IMR-90 (cell line): ENCODE measurements around the gene ABCA7. TPM values are rescaled to one million over a fixed set of nuclear protein-coding genes. Genes with fewer than 3 reads are reported as not detected.

Experiments used
- ATAC-seq: fragments of 200-7000 bp; cut with Tn5 transposase; 2 replicates; pipeline ENCODE4 v1.9.1; 2020; ENCODE audit warnings: low read depth, mild to moderate bottlenecking, moderate library complexity
- BruUV-seq: library from RNA; stranded (reverse); fragments of 400-500 nt; replicated peaks from 2 replicates; lab custom pipeline; 2021; lab: Mats Ljungman, UMichigan
- CTCF ChIA-PET: fragments of 300-600 bp; formaldehyde crosslinking; extraction: SDS; loops from one replicate; lab custom pipeline; 2021; ENCODE audit warnings: antibody characterized with exemption; lab: Yijun Ruan, JAX
- POLR2A ChIA-PET: fragments of 300-600 bp; sonication (Branson Sonifier 250); formaldehyde crosslinking; loops from one replicate; lab custom pipeline; 2022; ENCODE audit warnings: antibody characterized with exemption; ENCODE audit not compliant: unreplicated experiment; lab: Charles Lee
- DNase-seq: peaks from one replicate; pipeline ENCODE4 v3.0.0; 2013
- H2AFZ ChIP-seq: replicated peaks from 2 replicates; pipeline ENCODE3; 2013; ENCODE audit warnings: low read length, mild to moderate bottlenecking; ENCODE audit not compliant: poor library complexity
- H2AK5ac ChIP-seq: 2 replicates; pipeline ENCODE4 v1.6.1; 2013; ENCODE audit warnings: low read depth, low read length, inconsistent platforms
- H2AK9ac ChIP-seq: replicated peaks from 2 replicates; pipeline ENCODE3; 2013; ENCODE audit warnings: mild to moderate bottlenecking, low read depth, low read length, moderate library complexity; ENCODE audit not compliant: poor library complexity
- H2BK120ac ChIP-seq: 2 replicates; pipeline ENCODE4 v1.6.1; 2013; ENCODE audit warnings: low read depth, low read length, inconsistent platforms
- H2BK15ac ChIP-seq: 3 replicates; pipeline ENCODE4 v1.6.1; 2013; ENCODE audit warnings: low read depth, low read length, inconsistent platforms
- H2BK20ac ChIP-seq: 2 replicates; pipeline ENCODE4 v1.6.1; 2013; ENCODE audit warnings: low read depth, mild to moderate bottlenecking, inconsistent platforms, low read length, moderate library complexity
- H2BK5ac ChIP-seq: 2 replicates; pipeline ENCODE4 v1.6.1; 2013; ENCODE audit warnings: mild to moderate bottlenecking, low read depth, low read length, inconsistent platforms; ENCODE audit not compliant: poor library complexity, severe bottlenecking
- H3K14ac ChIP-seq: replicated peaks from 2 replicates; pipeline ENCODE4 v1.6.1; 2013; ENCODE audit warnings: low read depth, low read length, inconsistent platforms
- H3K18ac ChIP-seq: 2 replicates; pipeline ENCODE4 v1.6.1; 2013; ENCODE audit warnings: low read depth, low read length, control low read depth
- H3K23ac ChIP-seq: 2 replicates; pipeline ENCODE4 v1.6.1; 2013; ENCODE audit warnings: low read depth, low read length, inconsistent platforms
- H3K27ac ChIP-seq: 2 replicates; pipeline ENCODE4 v1.5.1; 2013; ENCODE audit warnings: mild to moderate bottlenecking, control low read depth, low read length; ENCODE audit not compliant: insufficient read depth
- H3K27me3 ChIP-seq: 2 replicates; pipeline ENCODE4 v1.6.1; 2013; ENCODE audit warnings: low read length; ENCODE audit not compliant: control insufficient read depth, insufficient read depth
- H3K36me3 ChIP-seq: 2 replicates; pipeline ENCODE4 v1.6.1; 2013; ENCODE audit warnings: low read length, mixed read lengths; ENCODE audit not compliant: control insufficient read depth, insufficient read depth
- H3K4ac ChIP-seq: 2 replicates; pipeline ENCODE4 v1.6.1; 2013; ENCODE audit warnings: low read depth, low read length, inconsistent platforms
- H3K4me1 ChIP-seq: 2 replicates; pipeline ENCODE4 v1.6.1; 2013; ENCODE audit warnings: low read length, mixed read lengths; ENCODE audit not compliant: control insufficient read depth, insufficient read depth
- H3K4me2 ChIP-seq: 2 replicates; pipeline ENCODE4 v1.6.1; 2013; ENCODE audit warnings: low read depth, mild to moderate bottlenecking, control low read depth, low read length, moderate library complexity
- H3K4me3 ChIP-seq: 2 replicates; pipeline ENCODE4 v1.5.1; 2013; ENCODE audit warnings: low read depth, mild to moderate bottlenecking, control low read depth, low read length, moderate library complexity; ENCODE audit not compliant: insufficient read depth
- H3K56ac ChIP-seq: 2 replicates; pipeline ENCODE4 v1.6.1; 2013; ENCODE audit warnings: low read length, inconsistent platforms; ENCODE audit not compliant: insufficient read depth; ENCODE audit errors: extremely low read depth
- H3K79me1 ChIP-seq, 2 experiments: 2 replicates each; pipeline ENCODE4 v1.6.1; 2013; ENCODE audit warnings: low read length in 2 of 2, inconsistent platforms in 1 of 2, low read depth in 1 of 2
- H3K9ac ChIP-seq: 2 replicates; pipeline ENCODE4 v1.6.1; 2013; ENCODE audit warnings: low read depth, low read length, control low read depth
- H3K9me1 ChIP-seq: 2 replicates; pipeline ENCODE4 v1.6.1; 2013; ENCODE audit warnings: low read length, inconsistent platforms; ENCODE audit not compliant: insufficient read depth
- H3K9me3 ChIP-seq: 2 replicates; pipeline ENCODE4 v1.6.1; 2013; ENCODE audit warnings: low read length; ENCODE audit not compliant: control insufficient read depth, insufficient read depth
- H4K20me1 ChIP-seq: 2 replicates; pipeline ENCODE4 v1.6.1; 2013; ENCODE audit warnings: low read length, inconsistent platforms; ENCODE audit not compliant: insufficient read depth
- H4K5ac ChIP-seq: 2 replicates; pipeline ENCODE4 v1.6.1; 2013; ENCODE audit warnings: mild to moderate bottlenecking, low read depth, low read length, control low read depth
- H4K8ac ChIP-seq, 2 experiments: 2 replicates each; pipeline ENCODE4 v1.6.1; 2013; ENCODE audit warnings: low read depth in 2 of 2, low read length in 2 of 2, control low read depth in 1 of 2, inconsistent platforms in 1 of 2
- H4K91ac ChIP-seq: 2 replicates; pipeline ENCODE4 v1.6.1; 2013; ENCODE audit warnings: low read depth, low read length, inconsistent platforms; ENCODE audit not compliant: insufficient read depth
- BHLHE40 ChIP-seq: fragments of 150-350 bp; IDR thresholded peaks from 2 replicates; pipeline ENCODE4 v1.6.1; 2016; ENCODE audit warnings: mild to moderate bottlenecking, low read depth, low read length
- ELK1 ChIP-seq: fragments of 150-350 bp; IDR thresholded peaks from 2 replicates; pipeline ENCODE4 v1.6.1; 2016; ENCODE audit warnings: low read depth, mild to moderate bottlenecking, low read length, moderate library complexity, borderline replicate concordance
- FOS ChIP-seq: fragments of 150-350 bp; IDR thresholded peaks from 2 replicates; pipeline ENCODE4 v1.6.1; 2016; ENCODE audit warnings: low read depth, low read length
- SMC3 ChIP-seq: fragments of 150-350 bp; IDR thresholded peaks from 2 replicates; pipeline ENCODE4 v1.6.1; 2016; ENCODE audit warnings: low read depth, mild to moderate bottlenecking, antibody characterized with exemption, low read length, moderate library complexity
- USF2 ChIP-seq: fragments of 150-350 bp; IDR thresholded peaks from 2 replicates; pipeline ENCODE4 v1.6.1; 2017; ENCODE audit warnings: mild to moderate bottlenecking, antibody characterized with exemption, low read length, low read depth
- WGBS, 2 experiments: methylation state at CpG; one replicate each; pipeline versions ENCODE4 v1.1.5 to v1.1.7; 2013; ENCODE audit warnings: missing lambda C conversion rate in 2 of 2; ENCODE audit not compliant: insufficient read length in 1 of 2; ENCODE audit errors: extremely low coverage in 2 of 2; 5-methylcytosine and 5-hydroxymethylcytosine counted together
- dilution Hi-C: fragments of 300-500 bp; cut with HindIII; formaldehyde crosslinking; loops from one replicate; pipeline ENCODE4 v1.14.3; 2018; ENCODE audit warnings: low sequenced_read_pairs; ENCODE audit not compliant: unreplicated experiment
- in situ Hi-C: fragments of 300-500 bp; cut with MboI; formaldehyde crosslinking; loops from 3 replicates; pipeline ENCODE4 v1.14.3; 2019; ENCODE audit warnings: low sequenced_read_pairs, inconsistent platforms, mixed read lengths
- intact Hi-C: fragments of 100-400 bp; cut with micrococcal nuclease; formaldehyde crosslinking; loops from 2 replicates; pipeline ENCODE4 v1.10.0; 2022
- polyA plus RNA-seq, 3 experiments: library from polyadenylated mRNA; depleted of rRNA; stranded (reverse); fragments of >200 nt; gene quantifications; 2 replicates each; pipeline ENCODE4 v1.2.3, GENCODE V29; 2012; ENCODE audit warnings: low replicate concordance in 1 of 3
- total RNA-seq: library from RNA; depleted of rRNA; stranded (reverse); fragments of >200 nt; gene quantifications from 2 replicates; pipeline ENCODE4 v1.2.3, GENCODE V29; 2012

Gene ABCA7
- total and polyA plus RNA-seq, 2 of the 4 experiments (the other 2 are of a cell fraction) = 0.36 to 3.3 TPM

- Histone ChIP-seq H3K23ac (no peak overlapping the region), H3K56ac (no peak overlapping the region), H4K20me1 (0 out of 2 replicates have a peak, but pooled peaks cover 6% of the 10 kb centered on the region), H3K9me1 (no peaks in the 10 kb centered on the region), H3K4me3 (no peak overlapping the region), H2AK9ac (no peak overlapping the region), H3K14ac (no peak overlapping the region), H2AK5ac (no peak overlapping the region; the same call in 1 of the 2 replicates), H2AFZ (no peak overlapping the region), H2BK120ac (no peak overlapping the region), H2BK15ac (no peak overlapping the region), H4K8ac (no peak overlapping the region), H2BK5ac (no peak overlapping the region), H3K79me1 (no peaks in the 10 kb centered on the region), H3K18ac (no peak overlapping the region), H3K4me1 (peaks cover 3% of the 10 kb centered on the region; the same call in 1 of the 2 replicates), H3K27ac (no peak overlapping the region), H3K36me3 (no peaks in the 10 kb centered on the region), H4K5ac (no peak overlapping the region), H3K27me3 (peaks cover 9% of the 10 kb centered on the region), H3K9ac (no peak overlapping the region), H3K9me3 (peaks cover 15% of the 10 kb centered on the region), H2BK20ac (no peak overlapping the region), H4K91ac (no peak overlapping the region), H3K4ac (no peak overlapping the region), H3K4me2 (no peak overlapping the region)
- no peak for ATAC-seq
- TF ChIP-seq ELK1 = no peak
- TF ChIP-seq USF2 = no peak
- no peak for TF ChIP-seq BHLHE40
- no peak for TF ChIP-seq SMC3
- no peak for TF ChIP-seq FOS
- no peak for DNase-seq
- 76% methylated on average over 8 of the region's 17 CpGs; no CpG with 5 or more reads in 1 of the 2 experiments for WGBS, 2 experiments
- BruUV-seq = no TSS peak
- in situ Hi-C loops (no loop called here), intact Hi-C loops (no loop called here), dilution Hi-C loops (no loop called here)
- CTCF ChIA-PET = no interaction called here
- POLR2A ChIA-PET = no interaction called here
Observed at GRCh38 chr19:1062387-1063029, 22.6 kb downstream of the ABCA7 start.
